ENCODE data around the gene FBXO33. TPM values are rescaled to one million over a fixed set of nuclear protein-coding genes. Genes with fewer than 3 reads are reported as not detected.

Gene FBXO33
- total RNA-seq, 2 experiments from 2014 or later, result 18.7 to 19.0 TPM

DNA sequence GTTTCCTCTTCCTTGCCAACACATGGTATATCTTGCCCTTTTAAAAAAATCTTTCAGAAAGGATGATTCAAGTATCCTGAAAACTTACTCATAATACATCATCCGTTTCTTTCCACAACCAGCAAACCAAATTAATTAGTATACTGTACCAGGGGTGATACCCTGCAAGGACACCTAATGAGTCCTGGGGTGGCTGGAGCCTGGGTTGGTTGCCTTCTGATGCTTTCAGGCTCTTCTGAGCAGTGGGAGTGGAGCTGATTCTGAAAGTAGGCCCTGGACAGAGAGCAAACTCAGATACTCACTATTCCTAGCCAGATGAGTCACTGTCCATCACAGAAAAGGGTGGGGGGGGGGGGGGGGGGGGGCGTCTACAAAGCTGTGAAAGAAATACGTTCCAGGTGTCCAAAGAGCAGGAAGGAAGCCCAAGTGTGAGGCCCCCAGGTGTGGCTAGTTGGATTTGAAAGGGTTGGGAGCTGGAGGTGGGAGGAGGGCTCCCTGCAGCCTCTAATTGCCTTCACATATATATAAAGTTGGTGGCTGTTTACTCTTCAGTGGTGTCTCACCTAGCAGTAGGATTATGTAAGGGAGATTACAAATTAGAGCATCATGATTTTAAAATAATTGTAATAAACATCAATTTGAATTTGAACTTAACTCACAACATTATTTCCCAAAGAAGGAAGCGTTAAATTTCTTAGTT lies 36.5 kb downstream of the FBXO33 start:
- H3K4me3 Mint-ChIP-seq, result no peak overlapping the region
- ATAC-seq (no peak), DNase-seq (no peak)
- no peaks in the 10 kb centered on the region for H3K27me3 Mint-ChIP-seq (ENCODE audit: low read depth)
- H3K36me3 Mint-ChIP-seq (ENCODE audit: low read depth), result peaks cover 34% of the 10 kb centered on the region
- no peaks in the 10 kb centered on the region for H3K9me3 Mint-ChIP-seq (ENCODE audit: insufficient read depth)
- H3K4me1 Mint-ChIP-seq (ENCODE audit: low read depth), result no peaks in the 10 kb centered on the region
- H3K27ac Mint-ChIP-seq, result no peak overlapping the region
- POLR2A ChIA-PET, result interaction anchor here (1.8 kb wide), 1 partner anchor 37 kb away, joined by 5 read pairs; the partner anchor contains the start of gene FBXO33
- CTCF ChIA-PET, result no interaction called here

DNA sequence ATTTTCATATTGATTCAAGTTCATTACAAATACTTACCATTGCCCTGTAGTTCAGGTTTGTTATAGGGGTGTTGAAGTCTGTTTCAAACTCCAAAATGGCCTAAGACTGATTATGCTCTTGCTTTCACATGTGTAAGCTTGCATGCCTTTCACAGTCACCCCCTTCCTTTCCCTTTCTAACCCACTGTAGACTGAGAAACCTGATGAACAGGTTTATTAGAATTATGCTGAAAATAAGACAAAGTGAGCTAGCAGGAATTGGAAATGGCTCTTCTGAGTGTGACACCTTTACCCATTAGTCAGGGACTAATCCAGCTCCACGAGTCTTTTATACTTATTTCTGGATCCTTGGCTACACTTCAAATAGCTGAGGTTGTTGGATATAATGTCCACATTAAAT lies 38.9 kb downstream of the FBXO33 start:
- DNase-seq (no peak), ATAC-seq (no peak)
- H3K27me3 Mint-ChIP-seq (ENCODE audit: low read depth), result no peaks in the 10 kb centered on the region
- no peak overlapping the region for H3K4me3 Mint-ChIP-seq
- H3K4me1 Mint-ChIP-seq (ENCODE audit: low read depth), result no peaks in the 10 kb centered on the region
- ChIA-PET CTCF (interaction anchor here (1.1 kb wide), 1 partner anchor 10 kb away, joined by 4 read pairs; no protein-coding TSS in a partner anchor), POLR2A (no interaction called here)
- H3K9me3 Mint-ChIP-seq (ENCODE audit: insufficient read depth), result no peaks in the 10 kb centered on the region
- peaks cover 26% of the 10 kb centered on the region for H3K36me3 Mint-ChIP-seq (ENCODE audit: low read depth)
- H3K27ac Mint-ChIP-seq, result no peak overlapping the region

- peaks cover 25% of the 10 kb centered on the region for H3K4me1 Mint-ChIP-seq (ENCODE audit: low read depth)
- ChIA-PET POLR2A (interaction anchor here (1.7 kb wide), 1 partner anchor 48 kb away, joined by 15 read pairs; the partner anchor contains the start of gene FBXO33), CTCF (interaction anchor here (2.5 to 3.8 kb wide), 3 partner anchors 42 to 152 kb away, joined by 8 to 17 read pairs (median 15); no protein-coding TSS in a partner anchor)
- no peaks in the 10 kb centered on the region for H3K27me3 Mint-ChIP-seq (ENCODE audit: low read depth)
- no peak overlapping the region for H3K4me3 Mint-ChIP-seq
- ATAC-seq (no peak), DNase-seq (no peak)
- H3K9me3 Mint-ChIP-seq (ENCODE audit: insufficient read depth), result no peaks in the 10 kb centered on the region
- H3K36me3 Mint-ChIP-seq (ENCODE audit: low read depth), result peaks cover 3% of the 10 kb centered on the region
- H3K27ac Mint-ChIP-seq, result no peak overlapping the region
Observed at GRCh38 chr14:39384177-39384576, 48.1 kb downstream of the FBXO33 start.

DNA sequence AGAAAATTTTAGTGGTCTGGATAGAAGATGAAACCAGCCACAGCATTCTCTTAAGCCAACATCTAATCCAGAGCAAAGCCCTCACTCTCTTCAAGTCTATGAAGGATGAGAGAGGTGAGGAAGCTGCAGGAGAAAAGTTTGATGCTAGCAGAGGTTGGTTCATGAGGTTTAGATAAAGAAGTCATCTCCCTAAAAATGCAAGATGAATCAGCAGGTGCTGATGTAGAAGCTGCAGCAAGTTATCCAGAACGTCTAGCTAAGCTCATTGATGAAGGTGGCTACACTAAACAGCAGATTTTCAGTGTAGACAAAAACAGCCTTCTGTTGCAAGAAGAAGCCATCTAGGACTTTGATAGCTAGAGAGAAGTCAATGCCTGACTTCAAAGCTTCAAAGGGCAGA lies 48.5 kb downstream of the FBXO33 start:
- ChIA-PET POLR2A (interaction anchor here (1.7 kb wide), 1 partner anchor 48 kb away, joined by 15 read pairs; the partner anchor contains the start of gene FBXO33), CTCF (interaction anchor here (2.5 to 3.8 kb wide), 3 partner anchors 43 to 152 kb away, joined by 8 to 17 read pairs (median 15); no protein-coding TSS in a partner anchor)
- no peak for DNase-seq
- ATAC-seq, result no peak
- Mint-ChIP-seq H3K27me3 (ENCODE audit: low read depth) (no peaks in the 10 kb centered on the region), H3K4me3 (no peak overlapping the region), H3K36me3 (ENCODE audit: low read depth) (peaks cover 3% of the 10 kb centered on the region), H3K4me1 (ENCODE audit: low read depth) (peaks cover 25% of the 10 kb centered on the region), H3K9me3 (ENCODE audit: insufficient read depth) (no peaks in the 10 kb centered on the region), H3K27ac (no peak overlapping the region)

GRCh38 chr14:39383026-39383660 lies 49.1 kb downstream of the FBXO33 start:
- no peaks in the 10 kb centered on the region for H3K9me3 Mint-ChIP-seq (ENCODE audit: insufficient read depth)
- H3K4me3 Mint-ChIP-seq, result no peak overlapping the region
- H3K4me1 Mint-ChIP-seq (ENCODE audit: low read depth), result peaks cover 25% of the 10 kb centered on the region
- peaks cover 3% of the 10 kb centered on the region for H3K36me3 Mint-ChIP-seq (ENCODE audit: low read depth)
- ATAC-seq (peak; percentile 61), DNase-seq (no peak)
- ChIA-PET CTCF (interaction anchor here (1.7 to 3.8 kb wide), 4 partner anchors 14 to 151 kb away, joined by 5 to 17 read pairs (median 12); no protein-coding TSS in a partner anchor), POLR2A (interaction anchor here (1.7 kb wide), 1 partner anchor 49 kb away, joined by 15 read pairs; the partner anchor contains the start of gene FBXO33)
- H3K27ac Mint-ChIP-seq, result no peak overlapping the region
- H3K27me3 Mint-ChIP-seq (ENCODE audit: low read depth), result no peaks in the 10 kb centered on the region

GRCh38 chr14:39382463-39382862 lies 49.8 kb downstream of the FBXO33 start:
- no peak overlapping the region for H3K27ac Mint-ChIP-seq
- CTCF ChIA-PET, result interaction anchor here (1.7 to 3.8 kb wide), 4 partner anchors 14 to 151 kb away, joined by 5 to 17 read pairs (median 12); no protein-coding TSS in a partner anchor

GRCh38 chr14:39381366-39381765 lies 50.9 kb downstream of the FBXO33 start:
- Mint-ChIP-seq H3K27ac (no peak overlapping the region), H3K4me1 (ENCODE audit: low read depth) (peaks cover 32% of the 10 kb centered on the region), H3K4me3 (no peak overlapping the region), H3K9me3 (ENCODE audit: insufficient read depth) (no peaks in the 10 kb centered on the region), H3K36me3 (ENCODE audit: low read depth) (peaks cover 3% of the 10 kb centered on the region), H3K27me3 (ENCODE audit: low read depth) (no peaks in the 10 kb centered on the region)
- DNase-seq (no peak), ATAC-seq (no peak)
- POLR2A ChIA-PET, result no interaction called here
- CTCF ChIA-PET, result interaction anchor here (0.8 to 3.8 kb wide), 5 partner anchors 9 to 150 kb away, joined by 3 to 17 read pairs (median 6); no protein-coding TSS in a partner anchor

More at GRCh38 chr14:39382463-39382862, 49.8 kb downstream of the FBXO33 start:
- Mint-ChIP-seq H3K36me3 (ENCODE audit: low read depth) (peaks cover 3% of the 10 kb centered on the region), H3K4me1 (ENCODE audit: low read depth) (peaks cover 25% of the 10 kb centered on the region), H3K4me3 (no peak overlapping the region), H3K27me3 (ENCODE audit: low read depth) (no peaks in the 10 kb centered on the region), H3K9me3 (ENCODE audit: insufficient read depth) (no peaks in the 10 kb centered on the region)
- ATAC-seq, result no peak
- DNase-seq, result no peak
- POLR2A ChIA-PET, result no interaction called here

DNA sequence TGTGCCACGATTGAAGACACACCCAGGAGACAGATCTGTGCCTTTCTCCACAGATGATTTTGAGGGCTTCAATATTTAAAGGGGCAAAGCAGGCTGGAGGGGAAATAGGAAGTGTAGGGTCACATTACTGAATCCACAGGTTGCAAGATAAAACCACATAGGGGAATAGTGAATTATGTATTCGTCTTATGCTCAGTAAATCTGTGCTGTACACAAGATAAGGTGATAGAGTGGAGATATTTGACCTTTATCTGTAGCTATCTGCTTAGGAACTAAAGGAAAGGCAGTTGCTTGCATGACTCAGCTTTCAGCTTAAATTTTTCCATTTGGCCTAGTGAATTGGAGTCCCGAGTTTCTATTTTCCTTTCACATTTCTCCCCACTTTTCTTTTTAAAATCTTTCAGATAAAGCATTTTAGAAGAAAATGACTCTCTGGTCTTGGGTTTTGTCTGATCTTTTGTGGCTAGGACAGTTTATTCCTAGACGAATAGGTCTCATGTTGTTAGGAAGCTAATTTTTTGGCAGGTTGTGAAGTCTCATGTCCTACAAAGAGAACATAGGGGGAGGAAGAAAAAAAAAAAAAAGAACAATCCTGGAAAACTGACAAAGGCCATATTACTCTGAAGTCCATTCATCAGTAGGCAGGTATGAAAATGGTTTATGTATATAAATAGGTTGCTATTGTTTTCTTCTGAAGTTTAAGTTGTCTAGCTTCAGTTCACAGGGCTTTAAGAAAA lies 55.4 kb downstream of the FBXO33 start:
- DNase-seq (no peak), ATAC-seq (no peak)
- CTCF ChIA-PET, result interaction anchor here (1.4 to 1.5 kb wide), 2 partner anchors 144 to 146 kb away, joined by 3 to 5 read pairs; no protein-coding TSS in a partner anchor
- POLR2A ChIA-PET, result no interaction called here
- no peaks in the 10 kb centered on the region for H3K27me3 Mint-ChIP-seq (ENCODE audit: low read depth)
- H3K9me3 Mint-ChIP-seq (ENCODE audit: insufficient read depth), result no peaks in the 10 kb centered on the region
- H3K4me1 Mint-ChIP-seq (ENCODE audit: low read depth), result peaks cover 8% of the 10 kb centered on the region
- H3K27ac Mint-ChIP-seq, result no peak overlapping the region
- no peak overlapping the region for H3K4me3 Mint-ChIP-seq
- H3K36me3 Mint-ChIP-seq (ENCODE audit: low read depth), result no peaks in the 10 kb centered on the region

- H3K36me3 Mint-ChIP-seq (ENCODE audit: low read depth), result no peaks in the 10 kb centered on the region
- no peaks in the 10 kb centered on the region for H3K27me3 Mint-ChIP-seq (ENCODE audit: low read depth)
- no peaks in the 10 kb centered on the region for H3K9me3 Mint-ChIP-seq (ENCODE audit: insufficient read depth)
- CTCF ChIA-PET, result interaction anchor here (1.0 to 1.3 kb wide), 2 partner anchors 10 to 143 kb away, joined by 3 read pairs; no protein-coding TSS in a partner anchor
- peaks cover 8% of the 10 kb centered on the region for H3K4me1 Mint-ChIP-seq (ENCODE audit: low read depth)
- DNase-seq, result no peak
- POLR2A ChIA-PET, result no interaction called here
- ATAC-seq, result no peak
- no peak overlapping the region for H3K4me3 Mint-ChIP-seq
- no peak overlapping the region for H3K27ac Mint-ChIP-seq
Observed at GRCh38 chr14:39374851-39375250, 57.4 kb downstream of the FBXO33 start.

DNA sequence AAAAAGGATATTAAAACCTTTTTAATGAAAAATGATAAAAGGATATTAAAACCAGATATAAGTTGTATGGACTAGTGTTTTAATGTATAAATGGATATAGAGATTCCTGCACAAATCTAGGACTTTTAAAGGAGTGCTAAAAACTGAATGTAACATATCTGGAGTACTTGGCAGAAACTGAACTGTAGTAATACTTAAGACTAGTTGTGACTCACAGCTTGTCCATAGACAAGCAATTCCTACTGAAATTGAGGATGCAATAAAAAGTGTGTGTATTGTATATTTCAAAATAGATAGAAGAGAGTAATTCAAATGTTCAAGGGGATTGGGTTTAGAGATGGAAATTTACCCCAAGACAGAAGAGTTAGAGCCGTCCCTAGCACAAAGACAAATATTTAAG lies 59.6 kb downstream of the FBXO33 start:
- ChIA-PET CTCF (interaction anchor here (0.7 to 1.0 kb wide), 2 partner anchors 9 to 216 kb away, joined by 3 to 6 read pairs; no protein-coding TSS in a partner anchor), POLR2A (no interaction called here)
- Mint-ChIP-seq H3K27ac (no peak overlapping the region), H3K36me3 (ENCODE audit: low read depth) (no peaks in the 10 kb centered on the region), H3K4me1 (ENCODE audit: low read depth) (peaks cover 8% of the 10 kb centered on the region), H3K4me3 (no peak overlapping the region), H3K9me3 (ENCODE audit: insufficient read depth) (no peaks in the 10 kb centered on the region), H3K27me3 (ENCODE audit: low read depth) (no peaks in the 10 kb centered on the region)
- DNase-seq, result no peak
- ATAC-seq, result no peak

GRCh38 chr14:39370415-39370814 lies 61.8 kb downstream of the FBXO33 start:
- CTCF ChIA-PET, result interaction anchor here (0.7 to 1.4 kb wide), 2 partner anchors 139 to 141 kb away, joined by 3 to 4 read pairs; no protein-coding TSS in a partner anchor
- no peak for DNase-seq
- Mint-ChIP-seq H3K4me1 (ENCODE audit: low read depth) (no peaks in the 10 kb centered on the region), H3K27me3 (ENCODE audit: low read depth) (no peaks in the 10 kb centered on the region), H3K4me3 (no peak overlapping the region), H3K9me3 (ENCODE audit: insufficient read depth) (peaks cover 3% of the 10 kb centered on the region), H3K27ac (no peak overlapping the region), H3K36me3 (ENCODE audit: low read depth) (peaks cover 11% of the 10 kb centered on the region)
- POLR2A ChIA-PET, result no interaction called here
- ATAC-seq, result no peak

All from activated CD8-positive, alpha-beta T cell treated with anti-CD3 and anti-CD28 coated beads, Interleukin-2, amount 10 ng/mL, durations not matched to agents 7 days and 5 days (primary cell).